HCT116 (cell line): ENCODE data around the gene TSHZ1. TPM values are rescaled to one million over a fixed set of nuclear protein-coding genes. Genes with fewer than 3 reads are reported as not detected.

Experiments
- ATAC-seq: fragments of 200-7000 bp; cut with Tn5 transposase; 2 replicates; pipeline ENCODE4 v1.9.1; 2020; ENCODE audit warnings: mild to moderate bottlenecking, moderate library complexity
- BruUV-seq: library from RNA; stranded (reverse); fragments of 400-500 nt; replicated peaks from 2 replicates; lab custom pipeline; 2021; lab: Mats Ljungman, UMichigan
- CTCF ChIA-PET: fragments of 300-600 bp; sonication (Branson Sonifier 250); formaldehyde crosslinking; loops from one replicate; lab custom pipeline; 2021; ENCODE audit warnings: antibody characterized with exemption; lab: Charles Lee
- POLR2A ChIA-PET: fragments of 300-600, 350-600 bp; sonication (Branson Sonifier 250); formaldehyde crosslinking; loops from one replicate; lab custom pipeline; 2021; ENCODE audit warnings: antibody characterized with exemption; lab: Charles Lee
- RAD21 ChIA-PET, 2 experiments: fragments of 300-600 bp; sonication (Branson Sonifier 250); formaldehyde crosslinking; loops; one replicate each; lab custom pipeline; 2023; ENCODE audit warnings: low total read pairs in 2 of 2; ENCODE audit not compliant: uncharacterized antibody in 2 of 2, unreplicated experiment in 2 of 2, low non-redundant PET in 1 of 2; lab: Charles Lee
- DNase-seq: peaks from one replicate; pipeline ENCODE4 v3.0.0-alpha.2; 2010; ENCODE audit warnings: low read depth, low spot score
- H2AFZ ChIP-seq: fragments of 200-600 bp; shearing (Covaris generic), sonication (generic); 2 replicates; pipeline ENCODE4 v1.6.1; 2017; ENCODE audit warnings: low read depth, mixed run types, mixed read lengths, antibody characterized with exemption, low read length; ENCODE audit not compliant: poor library complexity, severe bottlenecking
- H3K27ac ChIP-seq: 2 replicates; pipeline ENCODE4 v1.5.1; 2012; ENCODE audit warnings: low read depth, low read length
- H3K27me3 ChIP-seq: fragments of 200-600 bp; sonication (generic); 2 replicates; pipeline ENCODE4 v1.6.1; 2016; ENCODE audit warnings: mixed run types, low read length, mixed read lengths; ENCODE audit not compliant: insufficient read depth
- H3K36me3 ChIP-seq, 2 experiments: fragments of 200-500 bp in 1 of 2; fragments of 200-600 bp in 1 of 2; sonication (Bioruptor generic) in 1 of 2; sonication (generic) in 1 of 2; 2 replicates each; pipeline versions ENCODE4 v1.5.1 to v1.6.1; 2014 to 2016; ENCODE audit warnings: low read length in 2 of 2, inconsistent platforms in 1 of 2, mixed read lengths in 1 of 2, mixed run types in 1 of 2; ENCODE audit not compliant: insufficient read depth in 2 of 2, control insufficient read depth in 1 of 2
- H3K4me1 ChIP-seq, 2 experiments: fragments of 200-600 bp in 1 of 2; sonication (generic) in 1 of 2; 2 replicates each; pipeline versions ENCODE4 v1.5.1 to v1.6.1; 2012 to 2017; ENCODE audit warnings: low read length in 2 of 2, inconsistent platforms in 1 of 2, mild to moderate bottlenecking in 1 of 2, mixed read lengths in 1 of 2, mixed run types in 1 of 2, moderate library complexity in 1 of 2; ENCODE audit not compliant: insufficient read depth in 2 of 2, control insufficient read depth in 1 of 2
- H3K4me2 ChIP-seq: fragments of 200-600 bp; sonication (generic); 2 replicates; pipeline ENCODE4 v1.6.1; 2017; ENCODE audit warnings: mixed run types, low read length, mixed read lengths
- H3K4me3 ChIP-seq, 2 experiments: fragments of 200-600 bp in 1 of 2; sonication (generic) in 1 of 2; replicated peaks in 1 of 2; 2 replicates each; pipeline ENCODE4 v1.5.1; 2011 to 2016; ENCODE audit warnings: low read length in 2 of 2, control low read depth in 1 of 2, low read depth in 1 of 2, mild to moderate bottlenecking in 1 of 2, mixed read lengths in 1 of 2, mixed run types in 1 of 2
- H3K79me2 ChIP-seq: fragments of 200-600 bp; sonication (generic); 2 replicates; pipeline ENCODE4 v1.6.1; 2017; ENCODE audit warnings: mild to moderate bottlenecking, mixed run types, low read length, moderate library complexity, mixed read lengths; ENCODE audit not compliant: insufficient read depth
- H3K9ac ChIP-seq: fragments of 200-600 bp; sonication (generic); 2 replicates; pipeline ENCODE4 v1.6.1; 2016; ENCODE audit warnings: low read length, mixed read lengths
- H3K9me2 ChIP-seq: fragments of 200-600 bp; sonication (generic), shearing (Covaris generic); 2 replicates; pipeline ENCODE4 v1.6.1; 2017; ENCODE audit warnings: mixed run types, mild to moderate bottlenecking, moderate library complexity; ENCODE audit not compliant: insufficient read depth
- H3K9me3 ChIP-seq, 2 experiments: fragments of 200-500 bp in 1 of 2; fragments of 200-600 bp in 1 of 2; sonication (Bioruptor generic) in 1 of 2; sonication (generic) in 1 of 2; 2 replicates each; pipeline ENCODE4 v1.6.1; 2014 to 2017; ENCODE audit warnings: low read length in 2 of 2, mixed read lengths in 2 of 2, inconsistent platforms in 1 of 2, low read depth in 1 of 2, mild to moderate bottlenecking in 1 of 2, mixed run types in 1 of 2, moderate library complexity in 1 of 2; ENCODE audit not compliant: control insufficient read depth in 1 of 2, insufficient read depth in 1 of 2
- H4K20me1 ChIP-seq: fragments of 200-600 bp; sonication (generic), shearing (Covaris generic); 2 replicates; pipeline ENCODE4 v1.6.1; 2017; ENCODE audit warnings: mixed run types, mild to moderate bottlenecking, moderate library complexity; ENCODE audit not compliant: insufficient read depth
- CBX3 ChIP-seq: IDR thresholded peaks from 2 replicates; pipeline ENCODE4 v1.6.1; 2012; ENCODE audit warnings: low read depth
- CEBPB ChIP-seq: IDR thresholded peaks from 2 replicates; pipeline ENCODE4 v1.6.1; 2012; ENCODE audit warnings: low read depth
- EGR1 ChIP-seq: IDR thresholded peaks from 2 replicates; pipeline ENCODE4 v1.6.1; 2012; ENCODE audit warnings: low read depth
- ELF1 ChIP-seq: IDR thresholded peaks from 2 replicates; pipeline ENCODE4 v1.6.1; 2012; ENCODE audit warnings: low read depth, borderline replicate concordance
- EZH2 ChIP-seq: fragments of 200-600 bp; sonication (generic); IDR thresholded peaks from 2 replicates; pipeline ENCODE4 v1.6.1; 2017; ENCODE audit warnings: antibody characterized with exemption, mixed run types
- EZH2phosphoT487 ChIP-seq: fragments of 200-600 bp; IDR thresholded peaks from 2 replicates; pipeline ENCODE4 v1.6.1; 2018; ENCODE audit warnings: antibody characterized with exemption, borderline replicate concordance
- FOSL1 ChIP-seq: IDR thresholded peaks from 2 replicates; pipeline ENCODE4 v1.6.1; 2012; ENCODE audit warnings: low read depth
- JUND ChIP-seq: IDR thresholded peaks from 2 replicates; pipeline ENCODE4 v1.6.1; 2012
- MAX ChIP-seq: IDR thresholded peaks from 2 replicates; pipeline ENCODE4 v1.6.1; 2012
- POLR2A ChIP-seq: IDR thresholded peaks from 2 replicates; pipeline ENCODE4 v1.7.0; 2011; ENCODE audit warnings: borderline replicate concordance; ENCODE audit not compliant: insufficient read depth, insufficient read length; ENCODE audit errors: extremely low read depth
- POLR2AphosphoS5 ChIP-seq: IDR thresholded peaks from 2 replicates; pipeline ENCODE4 v1.6.1; 2011; ENCODE audit warnings: mild to moderate bottlenecking, low read depth, low read length, moderate library complexity
- SIN3A ChIP-seq: IDR thresholded peaks from 2 replicates; pipeline ENCODE4 v1.6.1; 2012; ENCODE audit warnings: low read depth
- SP1 ChIP-seq: IDR thresholded peaks from 2 replicates; pipeline ENCODE4 v1.6.1; 2012; ENCODE audit warnings: low read depth
- YY1 ChIP-seq: IDR thresholded peaks from 2 replicates; pipeline ENCODE4 v1.6.1; 2011; ENCODE audit warnings: low read length, low read depth, moderate library complexity, mild to moderate bottlenecking; ENCODE audit not compliant: insufficient replicate concordance; ENCODE audit errors: extremely low read depth
- ZFX ChIP-seq: fragments of 450-650 bp; IDR thresholded peaks from 2 replicates; pipeline ENCODE4 v1.6.1; 2017
- ZNF274 ChIP-seq: fragments of 200-500 bp; sonication (Bioruptor generic); IDR thresholded peaks from 2 replicates; pipeline ENCODE4 v1.6.1; 2014; ENCODE audit warnings: mild to moderate bottlenecking, low read depth, low read length, inconsistent platforms
- intact Hi-C: fragments of 100-400 bp; cut with micrococcal nuclease; formaldehyde crosslinking; loops from 2 replicates; pipeline ENCODE4 v1.10.0; 2022
- total RNA-seq: library from RNA; stranded (reverse); gene quantifications from one replicate; pipeline ENCODE4 v1.2.1, GENCODE V29; 2021; ENCODE audit not compliant: unreplicated experiment
- TF ChIP-seq, protein P1 (sequence below): IDR thresholded peaks from 2 replicates; pipeline ENCODE4 v1.6.1; 2012; ENCODE audit warnings: low read depth
- TF ChIP-seq, protein P2 (sequence below), 3 experiments: fragments of 200-600 bp in 1 of 3; sonication (generic) in 1 of 3; IDR thresholded peaks in 2 of 3; conservative IDR thresholded peaks in 1 of 3; 2 replicates each; pipeline ENCODE4 v1.5.1; 2012 to 2017; ENCODE audit warnings: low read depth in 2 of 3, low read length in 2 of 3, antibody characterized with exemption in 1 of 3, borderline replicate concordance in 1 of 3, control low read depth in 1 of 3, mild to moderate bottlenecking in 1 of 3, mixed read lengths in 1 of 3, mixed run types in 1 of 3, moderate library complexity in 1 of 3; ENCODE audit not compliant: insufficient read depth in 1 of 3

TSHZ1 gene
- total RNA-seq, 1 experiment from 2014 or later: 5.7 TPM

DNA sequence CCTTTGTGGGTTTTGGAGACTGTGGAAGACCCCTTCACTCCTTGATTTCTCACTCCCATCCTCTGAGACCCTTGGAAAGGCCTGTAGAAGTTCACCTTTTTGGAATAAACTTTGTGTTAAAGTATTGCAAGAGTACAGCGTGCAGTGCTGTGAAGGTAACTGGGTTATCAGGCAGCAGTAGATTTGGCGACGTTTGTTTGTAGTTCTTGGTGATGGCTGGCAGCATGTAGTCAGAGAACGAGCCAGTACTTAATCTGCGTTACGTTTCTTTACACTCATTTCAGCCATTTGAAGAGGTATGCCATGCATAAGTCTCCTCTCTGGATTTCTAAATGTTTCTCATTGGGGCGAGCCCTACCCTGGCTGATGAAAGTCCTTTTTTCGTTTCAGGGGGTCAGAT lies 64.6 kb downstream of the TSHZ1 start (continued):
- TF ChIP-seq ELF1: no peak

DNA sequence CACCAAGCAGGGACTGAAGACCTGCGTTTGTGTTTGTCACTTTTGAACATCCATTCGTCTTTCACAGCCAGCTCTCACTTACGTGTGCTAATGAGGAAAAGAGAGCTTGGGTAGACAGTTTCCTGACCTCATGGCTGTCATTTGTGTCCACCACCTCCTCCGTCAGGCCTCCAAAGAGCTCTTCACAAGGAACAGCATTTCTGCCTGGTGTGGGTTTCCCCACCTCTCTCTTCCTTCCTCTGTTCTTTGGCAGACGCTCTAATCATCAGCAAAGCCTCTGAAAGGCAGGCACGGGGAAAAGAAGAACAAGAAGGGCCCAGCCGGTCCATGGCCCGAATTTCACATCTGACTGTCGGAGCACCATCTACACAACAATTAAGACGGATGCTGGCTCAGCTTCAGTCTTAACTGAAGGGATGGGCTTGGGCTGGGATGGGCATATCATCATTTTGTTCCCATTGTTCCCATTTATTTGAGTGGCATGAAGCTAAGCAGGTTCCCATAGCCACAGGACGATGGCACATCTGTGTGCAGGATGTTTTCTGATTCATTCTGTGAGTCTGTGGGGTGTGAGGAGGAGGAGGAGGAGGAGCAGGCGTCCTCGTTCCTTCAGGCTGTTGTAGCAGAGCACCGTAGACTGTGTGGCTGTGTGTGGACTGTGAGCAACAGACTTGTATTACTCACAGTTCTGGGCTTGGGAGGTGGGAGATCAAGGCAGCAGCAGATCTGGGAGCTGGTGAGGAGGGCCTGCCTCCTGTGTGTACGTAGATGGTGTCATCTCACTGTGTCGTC lies 66.4 kb downstream of the TSHZ1 start:
- no peaks in the 10 kb centered on the region for H3K79me2 ChIP-seq
- no peak for DNase-seq
- no peak for TF ChIP-seq CBX3
- TF ChIP-seq CEBPB: no peak
- no peak for TF ChIP-seq SP1
- TF ChIP-seq ELF1: no peak
- TF ChIP-seq FOSL1: no peak
- TF ChIP-seq EZH2: no peak
- TF ChIP-seq, protein P1, sequence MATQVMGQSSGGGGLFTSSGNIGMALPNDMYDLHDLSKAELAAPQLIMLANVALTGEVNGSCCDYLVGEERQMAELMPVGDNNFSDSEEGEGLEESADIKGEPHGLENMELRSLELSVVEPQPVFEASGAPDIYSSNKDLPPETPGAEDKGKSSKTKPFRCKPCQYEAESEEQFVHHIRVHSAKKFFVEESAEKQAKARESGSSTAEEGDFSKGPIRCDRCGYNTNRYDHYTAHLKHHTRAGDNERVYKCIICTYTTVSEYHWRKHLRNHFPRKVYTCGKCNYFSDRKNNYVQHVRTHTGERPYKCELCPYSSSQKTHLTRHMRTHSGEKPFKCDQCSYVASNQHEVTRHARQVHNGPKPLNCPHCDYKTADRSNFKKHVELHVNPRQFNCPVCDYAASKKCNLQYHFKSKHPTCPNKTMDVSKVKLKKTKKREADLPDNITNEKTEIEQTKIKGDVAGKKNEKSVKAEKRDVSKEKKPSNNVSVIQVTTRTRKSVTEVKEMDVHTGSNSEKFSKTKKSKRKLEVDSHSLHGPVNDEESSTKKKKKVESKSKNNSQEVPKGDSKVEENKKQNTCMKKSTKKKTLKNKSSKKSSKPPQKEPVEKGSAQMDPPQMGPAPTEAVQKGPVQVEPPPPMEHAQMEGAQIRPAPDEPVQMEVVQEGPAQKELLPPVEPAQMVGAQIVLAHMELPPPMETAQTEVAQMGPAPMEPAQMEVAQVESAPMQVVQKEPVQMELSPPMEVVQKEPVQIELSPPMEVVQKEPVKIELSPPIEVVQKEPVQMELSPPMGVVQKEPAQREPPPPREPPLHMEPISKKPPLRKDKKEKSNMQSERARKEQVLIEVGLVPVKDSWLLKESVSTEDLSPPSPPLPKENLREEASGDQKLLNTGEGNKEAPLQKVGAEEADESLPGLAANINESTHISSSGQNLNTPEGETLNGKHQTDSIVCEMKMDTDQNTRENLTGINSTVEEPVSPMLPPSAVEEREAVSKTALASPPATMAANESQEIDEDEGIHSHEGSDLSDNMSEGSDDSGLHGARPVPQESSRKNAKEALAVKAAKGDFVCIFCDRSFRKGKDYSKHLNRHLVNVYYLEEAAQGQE: no peak
- no peak for TF ChIP-seq POLR2AphosphoS5
- TF ChIP-seq JUND: no peak
- no peak for TF ChIP-seq YY1
- no peak for TF ChIP-seq SIN3A
- no peak for TF ChIP-seq ZNF274
- TF ChIP-seq, protein P2, sequence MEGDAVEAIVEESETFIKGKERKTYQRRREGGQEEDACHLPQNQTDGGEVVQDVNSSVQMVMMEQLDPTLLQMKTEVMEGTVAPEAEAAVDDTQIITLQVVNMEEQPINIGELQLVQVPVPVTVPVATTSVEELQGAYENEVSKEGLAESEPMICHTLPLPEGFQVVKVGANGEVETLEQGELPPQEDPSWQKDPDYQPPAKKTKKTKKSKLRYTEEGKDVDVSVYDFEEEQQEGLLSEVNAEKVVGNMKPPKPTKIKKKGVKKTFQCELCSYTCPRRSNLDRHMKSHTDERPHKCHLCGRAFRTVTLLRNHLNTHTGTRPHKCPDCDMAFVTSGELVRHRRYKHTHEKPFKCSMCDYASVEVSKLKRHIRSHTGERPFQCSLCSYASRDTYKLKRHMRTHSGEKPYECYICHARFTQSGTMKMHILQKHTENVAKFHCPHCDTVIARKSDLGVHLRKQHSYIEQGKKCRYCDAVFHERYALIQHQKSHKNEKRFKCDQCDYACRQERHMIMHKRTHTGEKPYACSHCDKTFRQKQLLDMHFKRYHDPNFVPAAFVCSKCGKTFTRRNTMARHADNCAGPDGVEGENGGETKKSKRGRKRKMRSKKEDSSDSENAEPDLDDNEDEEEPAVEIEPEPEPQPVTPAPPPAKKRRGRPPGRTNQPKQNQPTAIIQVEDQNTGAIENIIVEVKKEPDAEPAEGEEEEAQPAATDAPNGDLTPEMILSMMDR (IDR thresholded peaks at IDR 0.05 in 2 of 3, conservative IDR thresholded peaks at IDR 0.05 in 1 of 3; ENCODE audit: borderline replicate concordance in 1 of 3, insufficient read depth in 1 of 3, low read depth in 2 of 3, low read length in 2 of 3): no peak
- TF ChIP-seq EGR1: no peak
- TF ChIP-seq POLR2A: no peak
- no peak for TF ChIP-seq ZFX
- no peak for TF ChIP-seq EZH2phosphoT487
- TF ChIP-seq MAX: no peak
- no peaks in the 10 kb centered on the region for H4K20me1 ChIP-seq
- ChIA-PET CTCF (no interaction called here), POLR2A (no interaction called here), RAD21 (no interaction called here)
- ATAC-seq: no peak
- no peaks in the 10 kb centered on the region for H3K27me3 ChIP-seq
- H3K9me2 ChIP-seq: no peaks in the 10 kb centered on the region
- H3K9ac ChIP-seq: no peak overlapping the region
- intact Hi-C loops: no loop called here
- BruUV-seq: no TSS peak
- H3K27ac ChIP-seq: no peak overlapping the region
- no peaks in the 10 kb centered on the region for H3K9me3 ChIP-seq
- H3K4me2 ChIP-seq: no peak overlapping the region
- no peaks in the 10 kb centered on the region for H3K36me3 ChIP-seq
- H2AFZ ChIP-seq: no peak overlapping the region
- H3K4me1 ChIP-seq: no peaks in the 10 kb centered on the region
- H3K4me3 ChIP-seq: no peak overlapping the region
